ENCODE results near the gene CSGALNACT2. TPM values are rescaled to one million over a fixed set of nuclear protein-coding genes. Genes with fewer than 3 reads are reported as not detected.

The CSGALNACT2 gene
- total and polyA plus RNA-seq, 2 of the 13 experiments (the other 11 are each of a cell fraction or from before 2014, with no cell fraction given), result 3.3 to 7.1 TPM

DNA sequence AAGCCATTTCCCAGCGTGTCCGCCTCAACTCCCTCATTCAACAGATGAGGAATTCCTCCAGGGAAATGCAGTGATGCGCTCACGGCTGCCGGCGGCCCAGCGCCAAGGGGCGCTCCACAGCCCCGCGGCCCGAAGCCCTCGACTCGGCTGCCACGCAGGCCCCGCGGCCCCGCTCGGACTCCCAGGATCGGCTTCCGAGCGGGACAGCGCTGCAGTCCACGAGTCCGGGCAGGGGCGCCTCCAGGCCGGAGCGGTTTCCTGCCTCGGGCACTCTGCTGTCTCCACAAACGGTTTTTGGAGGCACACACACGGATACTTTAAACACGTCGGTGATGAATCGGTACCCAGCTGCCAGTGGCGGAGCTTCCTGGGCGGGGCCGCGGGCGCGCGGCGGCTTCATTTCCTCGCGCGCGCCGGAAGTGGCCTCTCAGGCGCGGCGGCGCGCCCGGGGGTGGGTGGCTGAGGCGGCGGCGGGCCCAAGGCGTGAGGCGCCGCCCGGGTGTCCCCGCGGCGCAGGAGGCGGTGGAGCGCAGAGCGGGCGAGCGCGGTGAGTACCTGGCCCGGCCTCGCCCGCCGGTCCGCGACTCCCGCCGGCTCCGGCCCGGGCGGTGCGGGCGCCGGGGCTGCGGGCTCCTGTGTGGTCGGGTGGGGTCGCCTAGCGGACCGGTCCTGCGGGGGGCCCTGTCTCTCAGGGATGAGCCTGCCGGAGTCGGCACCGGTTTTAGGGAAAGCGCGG, at the start of gene CSGALNACT2 (continued):
- TF ChIP-seq DZIP1 (CRISPR knock-in tag; IDR thresholded peaks at IDR 0.05) (peak; percentile 52; the same call in 1 of the 2 replicates), KDM5A (IDR thresholded peaks at IDR 0.05; ENCODE audit: borderline replicate concordance, low read length) (peak; percentile 55; the same call in 1 of the 2 replicates), ZNF547 (CRISPR knock-in tag; IDR thresholded peaks at IDR 0.05) (peak; percentile 88), ETS1 (CRISPR knock-in tag; IDR thresholded peaks at IDR 0.05) (0 out of 2 replicates have a peak, but pooled peaks have one; percentile 60), ZNF431 (CRISPR knock-in tag; IDR thresholded peaks at IDR 0.05; ENCODE audit: borderline replicate concordance, low read depth) (peak; percentile 47; the same call in 1 of the 2 replicates), TP53 (CRISPR knock-in tag; conservative IDR thresholded peaks at IDR 0.05) (0 out of 2 replicates have a peak, but pooled peaks have one; percentile 53), POLR2A (IDR thresholded peaks at IDR 0.05; ENCODE audit: insufficient read depth in 1 of 2, low read depth in 2 of 2, low read length in 2 of 2) (peak in 1 of 2 experiments; percentile 51; a peak in 2 of 4 replicates), ERF (CRISPR knock-in tag; IDR thresholded peaks at IDR 0.05) (no peak), GLI4 (CRISPR knock-in tag; IDR thresholded peaks at IDR 0.05; ENCODE audit: borderline replicate concordance) (0 out of 2 replicates have a peak, but pooled peaks have one; percentile 29), SRSF1 (optimal IDR thresholded peaks at IDR 0.05; ENCODE audit: low read depth, low read length) (peak; percentile 30), HNF1B (CRISPR knock-in tag; IDR thresholded peaks at IDR 0.05) (0 out of 2 replicates have a peak, but pooled peaks have one; percentile 31), YEATS4 (CRISPR knock-in tag; IDR thresholded peaks at IDR 0.05; ENCODE audit: borderline replicate concordance) (peak; percentile 87; the same call in 1 of the 2 replicates), SP5 (CRISPR knock-in tag; IDR thresholded peaks at IDR 0.05; ENCODE audit: borderline replicate concordance, low read depth) (0 out of 2 replicates have a peak, but pooled peaks have one; percentile 29), ARHGAP35 (CRISPR knock-in tag; IDR thresholded peaks at IDR 0.05; ENCODE audit: borderline replicate concordance) (peak; percentile 40; the same call in 1 of the 2 replicates), ZFP91 (CRISPR knock-in tag; IDR thresholded peaks at IDR 0.05; ENCODE audit: borderline replicate concordance) (peak; percentile 64; the same call in 1 of the 2 replicates), ZSCAN21 (CRISPR knock-in tag; IDR thresholded peaks at IDR 0.05; ENCODE audit: borderline replicate concordance) (0 out of 2 replicates have a peak, but pooled peaks have one; percentile 34)
- TF ChIP-seq, protein P1, sequence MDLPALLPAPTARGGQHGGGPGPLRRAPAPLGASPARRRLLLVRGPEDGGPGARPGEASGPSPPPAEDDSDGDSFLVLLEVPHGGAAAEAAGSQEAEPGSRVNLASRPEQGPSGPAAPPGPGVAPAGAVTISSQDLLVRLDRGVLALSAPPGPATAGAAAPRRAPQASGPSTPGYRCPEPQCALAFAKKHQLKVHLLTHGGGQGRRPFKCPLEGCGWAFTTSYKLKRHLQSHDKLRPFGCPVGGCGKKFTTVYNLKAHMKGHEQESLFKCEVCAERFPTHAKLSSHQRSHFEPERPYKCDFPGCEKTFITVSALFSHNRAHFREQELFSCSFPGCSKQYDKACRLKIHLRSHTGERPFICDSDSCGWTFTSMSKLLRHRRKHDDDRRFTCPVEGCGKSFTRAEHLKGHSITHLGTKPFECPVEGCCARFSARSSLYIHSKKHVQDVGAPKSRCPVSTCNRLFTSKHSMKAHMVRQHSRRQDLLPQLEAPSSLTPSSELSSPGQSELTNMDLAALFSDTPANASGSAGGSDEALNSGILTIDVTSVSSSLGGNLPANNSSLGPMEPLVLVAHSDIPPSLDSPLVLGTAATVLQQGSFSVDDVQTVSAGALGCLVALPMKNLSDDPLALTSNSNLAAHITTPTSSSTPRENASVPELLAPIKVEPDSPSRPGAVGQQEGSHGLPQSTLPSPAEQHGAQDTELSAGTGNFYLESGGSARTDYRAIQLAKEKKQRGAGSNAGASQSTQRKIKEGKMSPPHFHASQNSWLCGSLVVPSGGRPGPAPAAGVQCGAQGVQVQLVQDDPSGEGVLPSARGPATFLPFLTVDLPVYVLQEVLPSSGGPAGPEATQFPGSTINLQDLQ (CRISPR knock-in tag; IDR thresholded peaks at IDR 0.05), result peak; percentile 21

Data from HepG2 (cell line).